Fibroblast of gingiva (primary cell): ENCODE data around the gene TNPO3.

Source experiments
- DNase-seq: peaks from one replicate; pipeline ENCODE4 v3.0.0-alpha.2; 2011; ENCODE audit warnings: low read depth

TNPO3 gene

DNA sequence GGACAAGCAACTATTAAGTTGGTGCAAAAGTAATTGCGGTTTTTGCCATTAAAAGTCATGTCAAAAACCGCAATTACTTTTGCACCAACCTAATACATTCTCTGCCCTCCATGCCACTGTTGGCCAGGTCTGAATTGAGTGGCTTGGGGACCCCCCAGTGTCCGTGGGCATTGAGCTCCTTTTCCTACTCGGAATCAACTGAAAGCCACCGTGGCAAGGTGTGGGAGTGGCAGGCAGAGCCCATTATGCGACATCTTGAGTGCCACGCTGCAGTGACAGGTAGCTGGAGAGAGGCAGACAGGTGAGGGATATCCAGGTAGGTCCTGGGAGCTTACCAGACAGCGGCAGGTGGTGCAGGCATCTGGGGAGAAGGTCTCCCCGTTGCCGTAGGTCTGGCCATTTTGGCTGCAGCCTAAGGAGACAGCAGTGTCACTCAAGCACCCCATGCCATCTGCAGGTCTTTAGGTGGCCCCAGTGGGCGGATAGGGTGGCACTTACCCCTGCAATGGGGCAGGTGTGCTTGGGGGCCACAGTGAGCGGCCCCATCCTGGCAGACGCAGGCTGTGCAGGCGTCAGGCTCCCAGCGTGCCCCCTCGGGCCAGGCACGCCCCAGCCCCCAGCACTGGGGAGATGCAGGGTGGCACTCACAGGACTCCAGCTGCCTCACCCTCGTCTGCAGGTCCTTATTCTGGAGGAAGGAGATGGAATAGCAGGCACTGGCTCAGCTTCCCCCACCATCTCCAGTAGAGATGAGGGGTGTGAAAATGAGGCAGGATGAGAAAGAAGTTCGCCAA, 147.9 kb downstream of the TNPO3 start:
- no peak for DNase-seq

- DNase-seq: no peak
Measured at GRCh38 chr7:128906001-128906765, 148.7 kb downstream of the TNPO3 start.

- peak; percentile 27 for DNase-seq
Measured at GRCh38 chr7:128904381-128905197, 150.3 kb downstream of the TNPO3 start.
